Subcutaneous adipose tissue (tissue), 4 donors: ENCODE data around the gene CYP46A1. TPM values are rescaled to one million over a fixed set of nuclear protein-coding genes. Genes with fewer than 3 reads are reported as not detected.

ENCODE experiments used
- CTCF ChIP-seq: fragments of 450-650 bp; IDR thresholded peaks from one replicate; pipeline ENCODE4 v1.5.1; 2016; ENCODE audit warnings: low read depth, mild to moderate bottlenecking, control low read depth, antibody characterized with exemption, moderate library complexity
- total RNA-seq, 4 donors: library from RNA; depleted of rRNA; stranded (reverse); fragments of >200 nt; gene quantifications; one replicate each; pipeline ENCODE4 v1.1.0, GENCODE V29; 2016

CYP46A1 gene
- total RNA-seq, 4 donors from 2014 or later: 0.82 to 2.1 (median 1.1) TPM

GRCh38 chr14:99666533-99666932 is 17.6 kb upstream of the CYP46A1 start:
- no peak for TF ChIP-seq CTCF

GRCh38 chr14:99667045-99667444 is 17.1 kb upstream of the CYP46A1 start:
- TF ChIP-seq CTCF: no peak

GRCh38 chr14:99667821-99668220 is 16.3 kb upstream of the CYP46A1 start:
- no peak for TF ChIP-seq CTCF

- no peak for TF ChIP-seq CTCF
Measured at GRCh38 chr14:99668307-99669295, 15.5 kb upstream of the CYP46A1 start.

GRCh38 chr14:99670361-99671234 is 13.5 kb upstream of the CYP46A1 start:
- no peak for TF ChIP-seq CTCF

- TF ChIP-seq CTCF: no peak
Measured at GRCh38 chr14:99671235-99672224, 12.6 kb upstream of the CYP46A1 start.
